Neural progenitor cell (in vitro differentiated cells): ENCODE data around the gene GEMIN5. TPM values are rescaled to one million over a fixed set of nuclear protein-coding genes. Genes with fewer than 3 reads are reported as not detected.

Experiments used
- DNase-seq: peaks from one replicate; pipeline ENCODE4 v3.0.0-alpha.2; 2016; ENCODE audit warnings: low spot score
- H2AFZ ChIP-seq: fragments of 200-600 bp; sonication (generic); replicated peaks from 2 replicates; pipeline ENCODE4 v1.6.1; 2016; ENCODE audit warnings: antibody characterized with exemption
- H3F3A ChIP-seq: fragments of 200-600 bp; sonication (generic); 2 replicates; pipeline ENCODE4 v1.6.1; 2016; ENCODE audit warnings: antibody characterized with exemption, low read depth
- H3K27ac ChIP-seq: fragments of 200-600 bp; sonication (generic); 2 replicates; pipeline ENCODE4 v1.5.1; 2016; ENCODE audit warnings: mild to moderate bottlenecking
- H3K27me3 ChIP-seq: fragments of 200-600 bp; sonication (generic); 2 replicates; pipeline ENCODE4 v1.6.1; 2016; ENCODE audit warnings: mild to moderate bottlenecking, moderate library complexity
- H3K36me3 ChIP-seq: fragments of 200-600 bp; sonication (generic); 2 replicates; pipeline ENCODE4 v1.5.1; 2016
- H3K4me1 ChIP-seq: fragments of 200-600 bp; sonication (generic); 2 replicates; pipeline ENCODE4 v1.6.1; 2016; ENCODE audit warnings: mixed run types
- H3K4me2 ChIP-seq: fragments of 200-600 bp; sonication (generic); 2 replicates; pipeline ENCODE4 v1.6.1; 2016
- H3K4me3 ChIP-seq: fragments of 200-600 bp; sonication (generic); 2 replicates; pipeline ENCODE4 v1.5.1; 2016
- H3K79me2 ChIP-seq: fragments of 200-600 bp; sonication (generic); 2 replicates; pipeline ENCODE4 v1.6.1; 2016; ENCODE audit warnings: low read depth
- H3K9ac ChIP-seq: fragments of 200-600 bp; sonication (generic); 2 replicates; pipeline ENCODE4 v1.6.1; 2016
- H3K9me3 ChIP-seq: fragments of 200-600 bp; sonication (generic); 2 replicates; pipeline ENCODE4 v1.5.1; 2016; ENCODE audit warnings: low read depth
- H4K20me1 ChIP-seq: fragments of 200-600 bp; sonication (generic); 2 replicates; pipeline ENCODE4 v1.6.1; 2016; ENCODE audit warnings: low read depth
- H3K27ac Mint-ChIP-seq: 3 replicates; pipeline ENCODE4 v1.8.0; 2021; ENCODE audit warnings: mixed read lengths
- H3K27me3 Mint-ChIP-seq: 2 replicates; pipeline ENCODE4 v1.8.0; 2022; ENCODE audit warnings: low read depth, mild to moderate bottlenecking, inconsistent platforms, moderate library complexity, mixed read lengths; ENCODE audit not compliant: insufficient read depth
- H3K36me3 Mint-ChIP-seq: 3 replicates; pipeline ENCODE4 v1.8.0; 2021; ENCODE audit warnings: mixed read lengths
- H3K4me1 Mint-ChIP-seq: 3 replicates; pipeline ENCODE4 v1.8.0; 2021; ENCODE audit warnings: mixed read lengths
- H3K4me3 Mint-ChIP-seq: 3 replicates; pipeline ENCODE4 v1.8.0; 2021; ENCODE audit warnings: mild to moderate bottlenecking, moderate library complexity, mixed read lengths
- H3K9me3 Mint-ChIP-seq: 3 replicates; pipeline ENCODE4 v1.8.0; 2020; ENCODE audit warnings: mixed read lengths
- CTCF ChIP-seq: fragments of 200-600 bp; sonication (generic); IDR thresholded peaks from 2 replicates; pipeline ENCODE4 v1.5.1; 2017; ENCODE audit warnings: antibody characterized with exemption, mild to moderate bottlenecking
- EZH2 ChIP-seq: fragments of 200-600 bp; sonication (generic); IDR thresholded peaks from 2 replicates; pipeline ENCODE4 v1.6.1; 2017; ENCODE audit warnings: antibody characterized with exemption, mild to moderate bottlenecking, moderate library complexity
- EZH2phosphoT487 ChIP-seq: fragments of 200-600 bp; sonication (generic); IDR thresholded peaks from 2 replicates; pipeline ENCODE4 v1.6.1; 2017; ENCODE audit warnings: antibody characterized with exemption
- total RNA-seq: library from RNA; depleted of rRNA; stranded (reverse); fragments of >200 nt; gene quantifications from 2 replicates; pipeline ENCODE4 v1.2.3, GENCODE V29; 2015; ENCODE audit warnings: low replicate concordance

The GEMIN5 gene
- total RNA-seq, 1 donor from 2014 or later, result 18.5 TPM

DNA sequence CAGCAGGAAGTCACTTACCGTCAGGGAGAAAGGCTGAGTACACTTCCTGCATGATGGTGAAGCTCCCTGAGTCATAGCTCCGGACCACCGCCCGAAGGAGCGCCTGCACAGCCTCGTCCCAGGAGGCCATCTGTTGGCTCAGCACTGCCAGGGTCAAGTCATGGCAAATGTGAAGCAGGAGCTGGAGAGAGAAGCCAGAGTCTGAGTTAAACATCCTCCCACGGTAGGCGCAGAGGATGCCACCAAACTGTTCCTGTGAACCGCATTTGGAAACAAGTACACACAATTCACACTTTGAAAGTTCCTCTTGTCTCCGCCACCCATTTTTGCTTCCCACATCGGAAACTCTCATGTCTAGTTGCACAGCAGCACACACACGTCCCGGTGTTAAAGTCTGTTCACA lies 45.6 kb downstream of the GEMIN5 start:
- Histone ChIP-seq H3K4me2 (no peak overlapping the region), H3K79me2 (no peaks in the 10 kb centered on the region), H4K20me1 (no peaks in the 10 kb centered on the region), H3F3A (peaks cover 4% of the 10 kb centered on the region), H3K9ac (no peak overlapping the region), H3K27ac (no peak overlapping the region), H2AFZ (no peak overlapping the region), H3K27me3 (no peaks in the 10 kb centered on the region), H3K4me3 (no peak overlapping the region), H3K9me3 (no peaks in the 10 kb centered on the region), H3K4me1 (no peaks in the 10 kb centered on the region), H3K36me3 (peaks cover 7% of the 10 kb centered on the region)
- Mint-ChIP-seq H3K9me3 (peaks cover under 1% of the 10 kb centered on the region), H3K27ac (no peak overlapping the region), H3K4me1 (no peaks in the 10 kb centered on the region), H3K36me3 (peaks cover 45% of the 10 kb centered on the region), H3K4me3 (no peak overlapping the region), H3K27me3 (no peaks in the 10 kb centered on the region)
- no peak for TF ChIP-seq CTCF
- no peak for TF ChIP-seq EZH2phosphoT487
- TF ChIP-seq EZH2, result no peak
- DNase-seq, result no peak

GRCh38 chr5:154885439-154885838 lies 52.6 kb downstream of the GEMIN5 start:
- no peaks in the 10 kb centered on the region for H3K9me3 ChIP-seq
- Mint-ChIP-seq H3K4me3 (no peak overlapping the region), H3K27me3 (no peaks in the 10 kb centered on the region), H3K9me3 (peaks cover 14% of the 10 kb centered on the region), H3K36me3 (peaks cover 50% of the 10 kb centered on the region), H3K4me1 (no peaks in the 10 kb centered on the region), H3K27ac (no peak overlapping the region)
- H3K4me3 ChIP-seq, result no peak overlapping the region
- TF ChIP-seq EZH2 (no peak), EZH2phosphoT487 (no peak)
- H3K27me3 ChIP-seq, result no peaks in the 10 kb centered on the region
- no peak overlapping the region for H3K4me2 ChIP-seq
- no peaks in the 10 kb centered on the region for H3K79me2 ChIP-seq
- H4K20me1 ChIP-seq, result no peaks in the 10 kb centered on the region
- H3K36me3 ChIP-seq, result peaks cover 4% of the 10 kb centered on the region
- H3F3A ChIP-seq, result peaks cover 12% of the 10 kb centered on the region
- no peak overlapping the region for H3K27ac ChIP-seq
- no peak for DNase-seq
- no peak overlapping the region for H3K9ac ChIP-seq
- H2AFZ ChIP-seq, result no peak overlapping the region
- H3K4me1 ChIP-seq, result peaks cover 7% of the 10 kb centered on the region

DNA sequence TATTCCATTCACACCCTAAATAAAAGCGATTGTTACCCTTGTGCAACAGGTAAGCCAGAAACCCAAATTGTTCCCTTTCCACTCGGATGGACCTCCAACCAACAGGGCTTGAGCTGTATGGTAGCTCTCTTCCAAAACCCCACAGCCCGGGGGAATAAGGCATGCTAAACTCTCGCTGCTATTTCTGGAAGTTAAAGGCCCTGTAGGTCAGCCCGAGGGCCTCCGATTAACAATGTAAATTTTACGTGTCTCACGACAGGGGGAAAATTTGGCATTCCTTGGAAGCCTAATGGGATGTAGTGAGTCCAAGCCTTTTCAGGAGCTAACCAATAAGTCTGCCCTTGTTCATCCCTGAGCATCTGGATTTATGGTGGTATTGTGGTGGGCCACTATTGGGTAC lies 53.6 kb downstream of the GEMIN5 start:
- no peak overlapping the region for H3K4me2 ChIP-seq
- H3K36me3 ChIP-seq, result peaks cover 4% of the 10 kb centered on the region
- Mint-ChIP-seq H3K9me3 (peaks cover 14% of the 10 kb centered on the region), H3K4me3 (no peak overlapping the region), H3K36me3 (peaks cover 52% of the 10 kb centered on the region), H3K27me3 (no peaks in the 10 kb centered on the region), H3K4me1 (no peaks in the 10 kb centered on the region), H3K27ac (no peak overlapping the region)
- DNase-seq, result no peak
- H3K27ac ChIP-seq, result no peak overlapping the region
- H3K4me3 ChIP-seq, result no peak overlapping the region
- peaks cover 7% of the 10 kb centered on the region for H3K4me1 ChIP-seq
- no peaks in the 10 kb centered on the region for H4K20me1 ChIP-seq
- no peaks in the 10 kb centered on the region for H3K27me3 ChIP-seq
- no peak overlapping the region for H2AFZ ChIP-seq
- H3K9me3 ChIP-seq, result no peaks in the 10 kb centered on the region
- no peaks in the 10 kb centered on the region for H3K79me2 ChIP-seq
- H3F3A ChIP-seq, result peaks cover 12% of the 10 kb centered on the region
- TF ChIP-seq CTCF, result no peak
- no peak for TF ChIP-seq EZH2
- TF ChIP-seq EZH2phosphoT487, result no peak
- H3K9ac ChIP-seq, result no peak overlapping the region

DNA sequence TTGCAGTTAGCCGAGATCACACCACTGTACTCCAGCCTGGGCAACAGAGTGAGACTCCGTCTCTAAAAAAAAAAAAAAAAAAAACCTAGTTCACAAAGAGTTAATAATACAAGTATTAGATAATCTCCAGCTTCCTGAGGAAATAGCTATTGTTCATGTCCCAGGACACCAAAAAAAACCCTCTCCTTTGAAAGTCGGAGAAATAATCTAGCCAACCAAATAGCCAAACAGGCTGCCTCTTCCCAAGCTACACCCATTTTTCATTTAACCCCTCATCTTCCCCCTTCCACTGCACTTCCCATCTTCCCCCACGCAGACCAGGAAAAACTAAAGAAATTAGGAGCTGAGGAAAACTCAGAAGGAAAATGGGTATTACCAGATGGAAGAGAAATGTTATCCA lies 56.0 kb downstream of the GEMIN5 start:
- Histone ChIP-seq H3K4me1 (peaks cover 7% of the 10 kb centered on the region), H3K4me2 (no peak overlapping the region), H3K4me3 (no peak overlapping the region), H3F3A (peaks cover 4% of the 10 kb centered on the region), H3K36me3 (no peaks in the 10 kb centered on the region), H3K9me3 (no peaks in the 10 kb centered on the region), H2AFZ (no peak overlapping the region), H3K79me2 (no peaks in the 10 kb centered on the region), H3K9ac (no peak overlapping the region), H3K27ac (no peak overlapping the region), H4K20me1 (no peaks in the 10 kb centered on the region), H3K27me3 (no peaks in the 10 kb centered on the region)
- Mint-ChIP-seq H3K4me3 (no peak overlapping the region), H3K27ac (no peak overlapping the region), H3K9me3 (peaks cover 17% of the 10 kb centered on the region), H3K4me1 (no peaks in the 10 kb centered on the region), H3K27me3 (no peaks in the 10 kb centered on the region), H3K36me3 (peaks cover 47% of the 10 kb centered on the region)
- no peak for TF ChIP-seq CTCF
- no peak for DNase-seq
